GM21515 (cell line): ENCODE measurements around the gene LRRC71.
"Not testable (repeated sequence)": the region's sequence is repeated elsewhere in the genome, so short reads cannot be mapped to it uniquely, and the experiment has no call there.

Source experiments
- ATAC-seq: cut with Tn5 transposase; IDR thresholded peaks from one replicate; pipeline ENCODE4 v1.9.1; 2021; ENCODE audit not compliant: unreplicated experiment

LRRC71 gene

GRCh38 chr1:156926695-156927094 lies 6.3 kb downstream of the LRRC71 start:
- not testable (repeated sequence) for ATAC-seq

GRCh38 chr1:156927215-156928042 lies 7.0 kb downstream of the LRRC71 start:
- ATAC-seq = no peak

GRCh38 chr1:156928043-156928602 lies 7.7 kb downstream of the LRRC71 start:
- no peak for ATAC-seq

GRCh38 chr1:156929596-156930238 lies 9.3 kb downstream of the LRRC71 start:
- no peak for ATAC-seq

GRCh38 chr1:156930483-156930882 lies 10.1 kb downstream of the LRRC71 start:
- no peak for ATAC-seq

- no peak for ATAC-seq
These were observed 10.9 kb downstream of the LRRC71 start for GRCh38 chr1:156931211-156931952.

- no peak for ATAC-seq
These were observed 11.7 kb downstream of the LRRC71 start for GRCh38 chr1:156931974-156932710.

GRCh38 chr1:156933136-156933535 lies 12.7 kb downstream of the LRRC71 start:
- ATAC-seq = no peak

GRCh38 chr1:156935505-156936128 lies 15.2 kb downstream of the LRRC71 start:
- ATAC-seq = no peak

- ATAC-seq = no peak
These were observed 15.8 kb downstream of the LRRC71 start for GRCh38 chr1:156936191-156936590.

GRCh38 chr1:156936721-156937220 lies 16.3 kb downstream of the LRRC71 start:
- no peak for ATAC-seq

GRCh38 chr1:156937883-156938282 lies 17.5 kb downstream of the LRRC71 start:
- no peak for ATAC-seq

GRCh38 chr1:156938813-156939212 lies 18.4 kb downstream of the LRRC71 start:
- no peak for ATAC-seq

GRCh38 chr1:156939786-156940334 lies 19.4 kb downstream of the LRRC71 start:
- no peak for ATAC-seq

GRCh38 chr1:156941675-156942074 lies 21.2 kb downstream of the LRRC71 start:
- no peak for ATAC-seq

GRCh38 chr1:156942176-156942575 lies 21.7 kb downstream of the LRRC71 start:
- ATAC-seq = no peak

- ATAC-seq = no peak
These were observed 22.1 kb downstream of the LRRC71 start for GRCh38 chr1:156942576-156942975.

GRCh38 chr1:156943756-156944155 lies 23.3 kb downstream of the LRRC71 start:
- ATAC-seq = no peak

- ATAC-seq = no peak
These were observed 23.8 kb downstream of the LRRC71 start for GRCh38 chr1:156944268-156944667.

- no peak for ATAC-seq
These were observed 24.4 kb downstream of the LRRC71 start for GRCh38 chr1:156944848-156945247.
